HG02588 (cell line): ENCODE results near the gene MAP4K5.

Source experiments
- ATAC-seq: cut with Tn5 transposase; IDR thresholded peaks from one replicate; pipeline ENCODE4 v1.9.1; 2021; ENCODE audit warnings: mild to moderate bottlenecking, moderate library complexity; ENCODE audit not compliant: unreplicated experiment

Gene MAP4K5

GRCh38 chr14:50403419-50403818, 128.9 kb downstream of the MAP4K5 start:
- no peak for ATAC-seq

- no peak for ATAC-seq
Measured at GRCh38 chr14:50402965-50403364, 129.4 kb downstream of the MAP4K5 start.

GRCh38 chr14:50400461-50400860, 131.9 kb downstream of the MAP4K5 start:
- no peak for ATAC-seq

- ATAC-seq = no peak
Measured at GRCh38 chr14:50399251-50400032, 132.9 kb downstream of the MAP4K5 start.

GRCh38 chr14:50398189-50398580, 134.2 kb downstream of the MAP4K5 start:
- no peak for ATAC-seq

- no peak for ATAC-seq
Measured at GRCh38 chr14:50397390-50398188, 134.8 kb downstream of the MAP4K5 start.

GRCh38 chr14:50396631-50397389, 135.6 kb downstream of the MAP4K5 start, which contains the start of gene CDKL1:
Gene CDKL1, minus strand, starts transcription at chr14:50396881. Its CDS starts 1,013 bp downstream, at chr14:50395868.
- ATAC-seq = peak; percentile 65

GRCh38 chr14:50395448-50395847, 136.9 kb downstream of the MAP4K5 start:
- no peak for ATAC-seq

GRCh38 chr14:50394713-50395112, 137.7 kb downstream of the MAP4K5 start:
- ATAC-seq = no peak

GRCh38 chr14:50389668-50390441, 142.5 kb downstream of the MAP4K5 start:
- no peak for ATAC-seq

GRCh38 chr14:50388256-50388931, 144.0 kb downstream of the MAP4K5 start:
- no peak for ATAC-seq

GRCh38 chr14:50387548-50387947, 144.8 kb downstream of the MAP4K5 start:
- ATAC-seq = no peak

- no peak for ATAC-seq
Measured at GRCh38 chr14:50383618-50384225, 148.6 kb downstream of the MAP4K5 start.

- no peak for ATAC-seq
Measured at GRCh38 chr14:50381823-50382287, 150.5 kb downstream of the MAP4K5 start.

- no peak for ATAC-seq
Measured at GRCh38 chr14:50381008-50381407, 151.4 kb downstream of the MAP4K5 start.

GRCh38 chr14:50380455-50380854, 151.9 kb downstream of the MAP4K5 start:
- no peak for ATAC-seq

GRCh38 chr14:50379563-50379962, 152.8 kb downstream of the MAP4K5 start:
- no peak for ATAC-seq

GRCh38 chr14:50377550-50378085, 154.8 kb downstream of the MAP4K5 start:
- no peak for ATAC-seq

- ATAC-seq = no peak
Measured at GRCh38 chr14:50375760-50376159, 156.6 kb downstream of the MAP4K5 start.
